SK-N-SH (cell line): ENCODE results near the gene SETBP1. TPM values are rescaled to one million over a fixed set of nuclear protein-coding genes. Genes with fewer than 3 reads are reported as not detected.

Experiments
- CTCF ChIA-PET: fragments of 300-600, 350-600 bp; formaldehyde crosslinking; extraction: SDS; loops from one replicate; lab custom pipeline; 2021; lab: Yijun Ruan, JAX
- POLR2A ChIA-PET: fragments of 350-600 bp; sonication (Branson Sonifier 250); formaldehyde crosslinking; extraction: SDS; loops from one replicate; lab custom pipeline; 2020; ENCODE audit warnings: antibody characterized with exemption, inconsistent platforms; lab: Yijun Ruan, JAX
- DNase-seq: peaks from one replicate; pipeline ENCODE4 v3.0.0; 2012
- H2AFZ ChIP-seq: fragments of 200-600 bp; sonication (generic); 2 replicates; pipeline ENCODE4 v1.8.1; 2016; ENCODE audit warnings: antibody characterized with exemption, mild to moderate bottlenecking, low read depth
- H3F3A ChIP-seq: fragments of 200-600 bp; sonication (generic); replicated peaks from 2 replicates; pipeline ENCODE3; 2016; ENCODE audit warnings: antibody characterized with exemption, mild to moderate bottlenecking; ENCODE audit not compliant: insufficient read depth
- H3K27ac ChIP-seq, 2 experiments: fragments of 200-500 bp in 1 of 2; fragments of 200-600 bp in 1 of 2; sonication (Bioruptor generic) in 1 of 2; sonication (generic), shearing (Covaris generic) in 1 of 2; 2 replicates each; pipeline versions ENCODE4 v1.5.1 to v1.6.1; 2014 to 2016; ENCODE audit warnings: low read depth in 2 of 2, inconsistent platforms in 1 of 2, low read length in 1 of 2, mild to moderate bottlenecking in 1 of 2, mixed read lengths in 1 of 2
- H3K27me3 ChIP-seq: fragments of 200-600 bp; sonication (generic), shearing (Covaris generic); 2 replicates; pipeline ENCODE4 v1.6.1; 2016; ENCODE audit warnings: mixed run types; ENCODE audit not compliant: insufficient read depth
- H3K36me3 ChIP-seq, 2 experiments: fragments of 200-500 bp in 1 of 2; fragments of 200-600 bp in 1 of 2; sonication (Bioruptor generic) in 1 of 2; sonication (generic) in 1 of 2; replicated peaks in 1 of 2; 2 replicates each; pipeline versions ENCODE3 to v1.5.1; 2014 to 2016; ENCODE audit warnings: low read length in 1 of 2, mild to moderate bottlenecking in 1 of 2; ENCODE audit not compliant: insufficient read depth in 2 of 2, control insufficient read depth in 1 of 2
- H3K4me1 ChIP-seq, 2 experiments: fragments of 200-500 bp in 1 of 2; fragments of 200-600 bp in 1 of 2; sonication (Bioruptor generic) in 1 of 2; sonication (generic), shearing (Covaris generic) in 1 of 2; 2 replicates each; pipeline versions ENCODE4 v1.5.1 to v1.6.1; 2014 to 2016; ENCODE audit warnings: low read depth in 1 of 2, low read length in 1 of 2, mixed run types in 1 of 2; ENCODE audit not compliant: insufficient read depth in 2 of 2, control insufficient read depth in 1 of 2
- H3K4me2 ChIP-seq: fragments of 200-600 bp; sonication (generic), shearing (Covaris generic); 2 replicates; pipeline ENCODE4 v1.6.1; 2017; ENCODE audit warnings: mixed run types
- H3K4me3 ChIP-seq, 2 experiments: fragments of 200-500 bp in 1 of 2; fragments of 200-600 bp in 1 of 2; sonication (Bioruptor generic) in 1 of 2; sonication (generic), shearing (Covaris generic) in 1 of 2; 2 replicates each; pipeline versions ENCODE4 v1.5.1 to v1.8.1; 2014 to 2016; ENCODE audit warnings: low read depth in 2 of 2, inconsistent platforms in 1 of 2, low read length in 1 of 2, mild to moderate bottlenecking in 1 of 2, mixed read lengths in 1 of 2, moderate library complexity in 1 of 2
- H3K79me2 ChIP-seq: fragments of 200-600 bp; sonication (generic); 2 replicates; pipeline ENCODE4 v1.8.1; 2017; ENCODE audit warnings: mild to moderate bottlenecking; ENCODE audit not compliant: insufficient read depth
- H3K9ac ChIP-seq: fragments of 200-600 bp; sonication (generic); 2 replicates; pipeline ENCODE4 v1.6.1; 2017; ENCODE audit warnings: mixed run types
- H3K9me2 ChIP-seq: fragments of 200-600 bp; sonication (generic); 2 replicates; pipeline ENCODE4 v1.6.1; 2017; ENCODE audit warnings: mixed run types
- H3K9me3 ChIP-seq: fragments of 200-600 bp; sonication (generic); 2 replicates; pipeline ENCODE4 v1.6.1; 2017; ENCODE audit warnings: mixed run types, mild to moderate bottlenecking, moderate library complexity
- H4K20me1 ChIP-seq: fragments of 200-600 bp; sonication (generic); 2 replicates; pipeline ENCODE4 v1.6.1; 2017; ENCODE audit warnings: mild to moderate bottlenecking, mixed run types; ENCODE audit not compliant: insufficient read depth
- CTCF ChIP-seq: fragments of 200-600 bp; sonication (generic); IDR thresholded peaks from 2 replicates; pipeline ENCODE4 v1.6.1; 2017; ENCODE audit warnings: antibody characterized with exemption, mild to moderate bottlenecking, moderate library complexity
- FOSL2 ChIP-seq: IDR thresholded peaks from 2 replicates; pipeline ENCODE4 v1.4.0; 2012; ENCODE audit warnings: low read depth, mild to moderate bottlenecking, moderate library complexity, borderline replicate concordance
- FOXM1 ChIP-seq: IDR thresholded peaks from 2 replicates; pipeline ENCODE4 v1.4.0; 2012; ENCODE audit warnings: low read depth, mild to moderate bottlenecking
- GABPA ChIP-seq: IDR thresholded peaks from 2 replicates; pipeline ENCODE4 v1.4.0; 2012; ENCODE audit warnings: low read depth, mild to moderate bottlenecking
- GATA2 ChIP-seq: sonication (generic); formaldehyde crosslinking; IDR thresholded peaks from 2 replicates; pipeline ENCODE4 v1.5.0; 2020; ENCODE audit warnings: mild to moderate bottlenecking, missing genetic modification reagents
- MAX ChIP-seq: IDR thresholded peaks from 2 replicates; pipeline ENCODE4 v1.4.0; 2012; ENCODE audit warnings: low read depth
- MXI1 ChIP-seq: IDR thresholded peaks from 2 replicates; pipeline ENCODE4 v1.6.1; 2012; ENCODE audit warnings: mild to moderate bottlenecking, low read depth, low read length, improper control_type of control experiment
- NFIC ChIP-seq: IDR thresholded peaks from 2 replicates; pipeline ENCODE4 v1.4.0; 2012; ENCODE audit warnings: borderline replicate concordance
- POLR2AphosphoS5 ChIP-seq: IDR thresholded peaks from 2 replicates; pipeline ENCODE4 v1.6.1; 2012; ENCODE audit warnings: low read depth, low read length
- RAD21 ChIP-seq: IDR thresholded peaks from 2 replicates; pipeline ENCODE4 v1.6.1; 2012; ENCODE audit warnings: mild to moderate bottlenecking, low read length
- RCOR1 ChIP-seq: fragments of 150-350 bp; IDR thresholded peaks from 2 replicates; pipeline ENCODE4 v1.6.1; 2017; ENCODE audit warnings: antibody characterized with exemption, low read length
- RFX5 ChIP-seq: IDR thresholded peaks from 2 replicates; pipeline ENCODE4 v1.6.1; 2012; ENCODE audit warnings: mild to moderate bottlenecking, improper control_type of control experiment, low read length
- SMC3 ChIP-seq: IDR thresholded peaks from 2 replicates; pipeline ENCODE4 v1.6.1; 2012; ENCODE audit warnings: low read depth, low read length, improper control_type of control experiment
- USF1 ChIP-seq: IDR thresholded peaks from 2 replicates; pipeline ENCODE4 v1.4.0; 2012; ENCODE audit warnings: low read depth, borderline replicate concordance
- USF2 ChIP-seq: fragments of 150-350 bp; IDR thresholded peaks from 2 replicates; pipeline ENCODE4 v1.6.1; 2017; ENCODE audit warnings: antibody characterized with exemption, low read length, low read depth, borderline replicate concordance
- YY1 ChIP-seq: IDR thresholded peaks from 2 replicates; pipeline ENCODE4 v1.4.0; 2012; ENCODE audit warnings: low read depth, mild to moderate bottlenecking
- WGBS: methylation state at CpG from one replicate; pipeline ENCODE4 v1.1.6; 2017; ENCODE audit warnings: low lambda C conversion rate; 5-methylcytosine and 5-hydroxymethylcytosine counted together
- polyA plus RNA-seq, 3 experiments: library from polyadenylated mRNA; depleted of rRNA; stranded (reverse); fragments of >200 nt; gene quantifications; 2 replicates each; pipeline ENCODE4 v1.2.3, GENCODE V29; 2012

Gene SETBP1
- polyA plus RNA-seq, 1 of the 3 experiments (the other 2 are of a cell fraction): 3.0 TPM

GRCh38 chr18:44900627-44901026 lies 219.9 kb downstream of the SETBP1 start (continued):
- TF ChIP-seq YY1 (no peak), SMC3 (no peak), RCOR1 (no peak), MAX (no peak), CTCF (no peak), RAD21 (no peak)

- H3K27ac ChIP-seq: no peak overlapping the region
- no peaks in the 10 kb centered on the region for H3F3A ChIP-seq
- H3K4me3 ChIP-seq: no peak overlapping the region
- ChIA-PET CTCF (interaction anchor here (1.1 to 2.1 kb wide), 5 partner anchors 13 to 484 kb away, joined by 3 to 8 read pairs (median 5); no protein-coding TSS in a partner anchor), POLR2A (no interaction called here)
- no peaks in the 10 kb centered on the region for H4K20me1 ChIP-seq
- WGBS: 88% methylated on average over 2 of the region's 2 CpGs
- H3K79me2 ChIP-seq: no peaks in the 10 kb centered on the region
- peak; percentile 31; the same call in 1 of the 2 replicates for TF ChIP-seq CTCF
- TF ChIP-seq RAD21: peak; percentile 37
- no peak for TF ChIP-seq GABPA
- TF ChIP-seq SMC3: peak; percentile 24
- no peak for TF ChIP-seq FOXM1
- H2AFZ ChIP-seq: no peak overlapping the region
- H3K36me3 ChIP-seq: no peaks in the 10 kb centered on the region
- no peaks in the 10 kb centered on the region for H3K9me3 ChIP-seq
- H3K4me2 ChIP-seq: no peak overlapping the region
- no peaks in the 10 kb centered on the region for H3K9me2 ChIP-seq
- no peaks in the 10 kb centered on the region for H3K4me1 ChIP-seq
- DNase-seq: no peak
- no peak overlapping the region for H3K9ac ChIP-seq
- no peaks in the 10 kb centered on the region for H3K27me3 ChIP-seq
Observed at GRCh38 chr18:44901283-44901682, 220.6 kb downstream of the SETBP1 start.

- no peaks in the 10 kb centered on the region for H3F3A ChIP-seq
- CTCF ChIA-PET: interaction anchor here (0.9 to 1.3 kb wide), 3 partner anchors 11 to 310 kb away, joined by 3 read pairs; no protein-coding TSS in a partner anchor
- DNase-seq: no peak
- no peaks in the 10 kb centered on the region for H3K9me3 ChIP-seq
- no peak overlapping the region for H3K27ac ChIP-seq
- H3K4me2 ChIP-seq: no peak overlapping the region
- no peaks in the 10 kb centered on the region for H3K4me1 ChIP-seq
- 98% methylated on average over 2 of the region's 2 CpGs for WGBS
- POLR2A ChIA-PET: no interaction called here
- H3K9me2 ChIP-seq: no peaks in the 10 kb centered on the region
- H2AFZ ChIP-seq: no peak overlapping the region
- TF ChIP-seq POLR2AphosphoS5 (no peak), MAX (no peak), RFX5 (no peak), NFIC (no peak), FOSL2 (no peak), USF1 (no peak), RAD21 (no peak), USF2 (no peak), MXI1 (no peak), GATA2 (CRISPR knock-in tag) (no peak)
- no peaks in the 10 kb centered on the region for H3K27me3 ChIP-seq
- no peaks in the 10 kb centered on the region for H3K36me3 ChIP-seq
- no peak overlapping the region for H3K9ac ChIP-seq
- no peaks in the 10 kb centered on the region for H4K20me1 ChIP-seq
- no peak overlapping the region for H3K4me3 ChIP-seq
- H3K79me2 ChIP-seq: no peaks in the 10 kb centered on the region
Observed at GRCh38 chr18:44903327-44903726, 222.6 kb downstream of the SETBP1 start.
